Activated gamma-delta T cell treated with anti-CD3 and anti-CD28 coated beads, Interleukin-2, amount 50 U/mL, for 16 hours (primary cell): ENCODE results near the gene ARHGEF3.
A peak's percentile ranks its signal among the peaks of the same experiment; 100 is the strongest.
"Not testable (repeated sequence)": the region's sequence is repeated elsewhere in the genome, so short reads cannot be mapped to it uniquely, and the experiment has no call there.

Experiments used
- DNase-seq: peaks from one replicate; pipeline ENCODE4 v3.0.0-alpha.2; 2020; ENCODE audit warnings: low read depth

ARHGEF3 gene

GRCh38 chr3:56724676-56725075, 77.1 kb downstream of the ARHGEF3 start:
- no peak for DNase-seq

GRCh38 chr3:56720849-56721248, 80.9 kb downstream of the ARHGEF3 start:
- no peak for DNase-seq

- not testable (repeated sequence) for DNase-seq
Observed at GRCh38 chr3:56718809-56719208, 82.9 kb downstream of the ARHGEF3 start.

GRCh38 chr3:56711344-56711743, 90.4 kb downstream of the ARHGEF3 start:
- DNase-seq, result no peak

- DNase-seq, result not testable (repeated sequence)
Observed at GRCh38 chr3:56707412-56707811, 94.3 kb downstream of the ARHGEF3 start.

GRCh38 chr3:56706629-56707028, 95.1 kb downstream of the ARHGEF3 start:
- DNase-seq, result no peak

- DNase-seq, result no peak
Observed at GRCh38 chr3:56704706-56705105, 97.0 kb downstream of the ARHGEF3 start.

- DNase-seq, result peak; percentile 20
Observed at GRCh38 chr3:56702490-56703315, 99.0 kb downstream of the ARHGEF3 start.

GRCh38 chr3:56700151-56700550, 101.6 kb downstream of the ARHGEF3 start:
- DNase-seq, result no peak

GRCh38 chr3:56694867-56695683, 106.7 kb downstream of the ARHGEF3 start:
- DNase-seq, result no peak

GRCh38 chr3:56693750-56694149, 108.0 kb downstream of the ARHGEF3 start:
- no peak for DNase-seq

GRCh38 chr3:56692520-56693433, 109.0 kb downstream of the ARHGEF3 start:
- DNase-seq, result peak; percentile 24

GRCh38 chr3:56692001-56692365, 109.8 kb downstream of the ARHGEF3 start:
- not testable (repeated sequence) for DNase-seq

- no peak for DNase-seq
Observed at GRCh38 chr3:56691165-56692000, 110.4 kb downstream of the ARHGEF3 start.

GRCh38 chr3:56689303-56689702, 112.4 kb downstream of the ARHGEF3 start:
- DNase-seq, result no peak

- DNase-seq, result no peak
Observed at GRCh38 chr3:56688191-56688590, 113.6 kb downstream of the ARHGEF3 start.

- no peak for DNase-seq
Observed at GRCh38 chr3:56684029-56684428, 117.7 kb downstream of the ARHGEF3 start.

- DNase-seq, result peak; percentile 78
Observed at GRCh38 chr3:56683122-56683817, 118.5 kb downstream of the ARHGEF3 start, which contains the start of gene TASOR. Gene TASOR (minus strand): TSS chr3:56683265. CDS start chr3:56683006, 259 bp downstream.

GRCh38 chr3:56682462-56683121, 119.2 kb downstream of the ARHGEF3 start:
- peak; percentile 53 for DNase-seq

- DNase-seq, result no peak
Observed at GRCh38 chr3:56681984-56682461, 119.7 kb downstream of the ARHGEF3 start.
